ENCODE results near the gene CLNK. TPM values are rescaled to one million over a fixed set of nuclear protein-coding genes. Genes with fewer than 3 reads are reported as not detected.

CLNK gene
- total and polyA plus RNA-seq, 7 donors = 0.44 TPM; not detected in 6

DNA sequence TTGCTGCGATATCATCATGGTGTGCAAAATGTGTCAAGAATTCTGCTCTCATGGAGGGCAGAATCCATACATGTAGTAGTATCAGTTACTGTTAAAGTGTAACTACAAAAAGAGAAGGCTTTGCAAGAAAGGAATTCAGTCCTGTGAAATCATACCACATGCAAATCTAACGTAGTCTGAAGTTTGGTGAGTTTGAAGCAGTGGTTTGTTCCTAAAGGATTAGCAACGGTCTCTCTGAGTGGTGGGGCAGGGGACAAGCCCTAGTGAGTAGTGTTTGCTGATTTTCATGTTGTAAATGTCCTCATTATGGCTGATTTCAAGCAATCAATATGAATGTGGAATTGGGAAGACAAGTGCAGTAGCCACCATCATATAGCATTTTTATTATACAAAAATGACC lies 47.1 kb upstream of the CLNK start:
- intact Hi-C loops (cut with DNase I) = no loop called here
- no peaks in the 10 kb centered on the region for H3K9me3 ChIP-seq
- no peaks in the 10 kb centered on the region for H3K4me1 ChIP-seq
- TF ChIP-seq, protein P1, sequence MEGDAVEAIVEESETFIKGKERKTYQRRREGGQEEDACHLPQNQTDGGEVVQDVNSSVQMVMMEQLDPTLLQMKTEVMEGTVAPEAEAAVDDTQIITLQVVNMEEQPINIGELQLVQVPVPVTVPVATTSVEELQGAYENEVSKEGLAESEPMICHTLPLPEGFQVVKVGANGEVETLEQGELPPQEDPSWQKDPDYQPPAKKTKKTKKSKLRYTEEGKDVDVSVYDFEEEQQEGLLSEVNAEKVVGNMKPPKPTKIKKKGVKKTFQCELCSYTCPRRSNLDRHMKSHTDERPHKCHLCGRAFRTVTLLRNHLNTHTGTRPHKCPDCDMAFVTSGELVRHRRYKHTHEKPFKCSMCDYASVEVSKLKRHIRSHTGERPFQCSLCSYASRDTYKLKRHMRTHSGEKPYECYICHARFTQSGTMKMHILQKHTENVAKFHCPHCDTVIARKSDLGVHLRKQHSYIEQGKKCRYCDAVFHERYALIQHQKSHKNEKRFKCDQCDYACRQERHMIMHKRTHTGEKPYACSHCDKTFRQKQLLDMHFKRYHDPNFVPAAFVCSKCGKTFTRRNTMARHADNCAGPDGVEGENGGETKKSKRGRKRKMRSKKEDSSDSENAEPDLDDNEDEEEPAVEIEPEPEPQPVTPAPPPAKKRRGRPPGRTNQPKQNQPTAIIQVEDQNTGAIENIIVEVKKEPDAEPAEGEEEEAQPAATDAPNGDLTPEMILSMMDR (IDR thresholded peaks at IDR 0.05) = no peak
- no peak for TF ChIP-seq EP300 (IDR thresholded peaks at IDR 0.05)
- no peak for TF ChIP-seq POLR2A (IDR thresholded peaks at IDR 0.05)
- no peak for TF ChIP-seq POLR2AphosphoS5 (IDR thresholded peaks at IDR 0.05)
- no peak overlapping the region for H3K4me3 ChIP-seq
- DNase-seq = no peak
- no peak overlapping the region for H3K27ac ChIP-seq
- H3K27me3 ChIP-seq = no peaks in the 10 kb centered on the region
- 85 to 86% methylated on average over 3 of the region's 3 CpGs for WGBS, 2 donors
- no peaks in the 10 kb centered on the region for H3K36me3 ChIP-seq

DNA sequence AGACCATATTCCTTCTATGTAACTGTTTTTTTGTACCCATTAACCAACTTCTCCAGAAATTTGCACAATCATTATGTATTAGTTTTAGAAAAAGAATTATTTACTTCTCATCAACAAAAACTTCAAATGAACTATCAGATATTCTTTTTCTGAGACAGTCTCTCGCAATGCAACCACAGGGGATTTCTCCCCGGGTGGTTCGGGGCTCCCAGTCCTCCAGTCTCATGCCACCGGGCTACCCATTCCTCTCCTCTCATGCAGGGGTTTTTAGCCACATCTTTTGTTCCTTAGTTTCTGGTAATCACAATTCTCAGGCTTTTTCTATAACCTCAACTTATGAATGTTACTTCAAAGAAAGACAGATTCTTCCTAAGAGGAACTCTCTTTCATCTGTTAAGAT lies 46.6 kb upstream of the CLNK start:
- Histone ChIP-seq H3K27me3 (no peaks in the 10 kb centered on the region), H3K9me3 (no peaks in the 10 kb centered on the region), H3K36me3 (no peaks in the 10 kb centered on the region), H3K4me1 (no peaks in the 10 kb centered on the region), H3K4me3 (no peak overlapping the region), H3K27ac (no peak overlapping the region)
- no peak for DNase-seq
- no peak for TF ChIP-seq EP300 (IDR thresholded peaks at IDR 0.05)
- TF ChIP-seq, protein P1 (IDR thresholded peaks at IDR 0.05) = no peak
- no peak for TF ChIP-seq POLR2A (IDR thresholded peaks at IDR 0.05)
- TF ChIP-seq POLR2AphosphoS5 (IDR thresholded peaks at IDR 0.05) = no peak
- 62 to 80% methylated on average over 4 of the region's 4 CpGs for WGBS, 2 donors
- intact Hi-C loops (cut with DNase I) = no loop called here

GRCh38 chr4:10730590-10730989 lies 46.0 kb upstream of the CLNK start:
- DNase-seq = no peak
- intact Hi-C loops (cut with DNase I) = no loop called here
- 83 to 91% methylated on average over 7 of the region's 7 CpGs for WGBS, 2 donors
- no peak overlapping the region for H3K27ac ChIP-seq
- no peaks in the 10 kb centered on the region for H3K36me3 ChIP-seq
- TF ChIP-seq POLR2A (IDR thresholded peaks at IDR 0.05) (no peak), POLR2AphosphoS5 (IDR thresholded peaks at IDR 0.05) (no peak), EP300 (IDR thresholded peaks at IDR 0.05) (no peak)
- TF ChIP-seq, protein P1 (IDR thresholded peaks at IDR 0.05) = no peak
- H3K27me3 ChIP-seq = no peaks in the 10 kb centered on the region
- no peak overlapping the region for H3K4me3 ChIP-seq
- no peaks in the 10 kb centered on the region for H3K9me3 ChIP-seq
- no peaks in the 10 kb centered on the region for H3K4me1 ChIP-seq

- intact Hi-C loops (cut with DNase I) = no loop called here
- no peak for DNase-seq
- Histone ChIP-seq H3K4me1 (no peaks in the 10 kb centered on the region), H3K9me3 (no peaks in the 10 kb centered on the region), H3K27me3 (no peaks in the 10 kb centered on the region), H3K27ac (no peak overlapping the region), H3K4me3 (no peak overlapping the region), H3K36me3 (no peaks in the 10 kb centered on the region)
- WGBS, 2 donors = 67 to 76% methylated on average over 4 of the region's 4 CpGs
- TF ChIP-seq POLR2AphosphoS5 (IDR thresholded peaks at IDR 0.05) (no peak), EP300 (IDR thresholded peaks at IDR 0.05) (no peak), POLR2A (IDR thresholded peaks at IDR 0.05) (no peak)
- TF ChIP-seq, protein P1 (IDR thresholded peaks at IDR 0.05) = no peak
Measured at GRCh38 chr4:10730019-10730418, 45.5 kb upstream of the CLNK start.

DNA sequence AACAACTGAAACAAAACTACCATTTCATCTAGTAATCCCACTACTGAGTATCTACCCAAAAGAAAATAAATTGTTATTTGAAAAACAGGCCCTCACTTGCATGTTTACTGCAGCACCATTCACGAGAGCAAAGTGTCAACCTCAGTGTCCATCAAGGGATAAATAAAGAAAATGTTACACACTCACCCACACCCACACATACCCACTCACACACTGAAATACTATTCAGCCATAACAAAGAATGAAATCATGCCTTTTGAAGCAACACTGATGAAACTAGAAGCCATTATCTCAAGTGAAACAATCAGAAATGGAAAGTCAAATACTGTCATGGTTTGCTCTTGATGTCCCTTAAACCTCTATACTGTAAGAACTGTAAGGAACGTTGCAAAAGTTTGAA lies 44.8 kb upstream of the CLNK start:
- Histone ChIP-seq H3K9me3 (no peaks in the 10 kb centered on the region), H3K4me1 (no peaks in the 10 kb centered on the region), H3K27ac (no peak overlapping the region), H3K27me3 (no peaks in the 10 kb centered on the region), H3K36me3 (no peaks in the 10 kb centered on the region), H3K4me3 (no peak overlapping the region)
- TF ChIP-seq, protein P1 (IDR thresholded peaks at IDR 0.05) = no peak
- TF ChIP-seq POLR2AphosphoS5 (IDR thresholded peaks at IDR 0.05) = no peak
- no peak for TF ChIP-seq EP300 (IDR thresholded peaks at IDR 0.05)
- TF ChIP-seq POLR2A (IDR thresholded peaks at IDR 0.05) = no peak
- intact Hi-C loops (cut with DNase I) = no loop called here
- 80 to 81% methylated on average over 2 of the region's 2 CpGs for WGBS, 2 donors
- DNase-seq = no peak
